ENCODE results near the gene BACE2.

BACE2 gene

DNA sequence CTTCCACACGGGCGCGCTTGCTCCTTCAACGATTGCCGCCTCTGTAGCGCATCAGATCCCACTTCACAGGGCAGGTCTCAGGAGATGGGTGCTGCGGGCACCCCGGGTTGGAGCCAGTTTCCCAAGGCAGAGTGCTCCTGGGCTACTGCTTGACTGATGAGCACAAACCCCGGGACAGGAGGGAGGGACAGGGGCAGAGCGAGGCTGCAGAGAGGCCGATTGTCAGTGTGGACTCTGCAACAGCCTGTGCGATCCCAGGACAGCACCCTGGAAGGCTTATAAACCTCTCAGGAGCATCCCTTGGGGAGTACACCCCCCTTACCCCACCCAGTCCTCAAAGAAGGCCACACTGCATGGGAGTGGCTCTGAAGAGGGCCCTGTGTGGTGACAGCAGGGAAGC is 28.0 kb upstream of the BACE2 start:
- DNase-seq (ENCODE audit: extremely low read depth, low read depth): no peak
- TF ChIP-seq, protein P1, sequence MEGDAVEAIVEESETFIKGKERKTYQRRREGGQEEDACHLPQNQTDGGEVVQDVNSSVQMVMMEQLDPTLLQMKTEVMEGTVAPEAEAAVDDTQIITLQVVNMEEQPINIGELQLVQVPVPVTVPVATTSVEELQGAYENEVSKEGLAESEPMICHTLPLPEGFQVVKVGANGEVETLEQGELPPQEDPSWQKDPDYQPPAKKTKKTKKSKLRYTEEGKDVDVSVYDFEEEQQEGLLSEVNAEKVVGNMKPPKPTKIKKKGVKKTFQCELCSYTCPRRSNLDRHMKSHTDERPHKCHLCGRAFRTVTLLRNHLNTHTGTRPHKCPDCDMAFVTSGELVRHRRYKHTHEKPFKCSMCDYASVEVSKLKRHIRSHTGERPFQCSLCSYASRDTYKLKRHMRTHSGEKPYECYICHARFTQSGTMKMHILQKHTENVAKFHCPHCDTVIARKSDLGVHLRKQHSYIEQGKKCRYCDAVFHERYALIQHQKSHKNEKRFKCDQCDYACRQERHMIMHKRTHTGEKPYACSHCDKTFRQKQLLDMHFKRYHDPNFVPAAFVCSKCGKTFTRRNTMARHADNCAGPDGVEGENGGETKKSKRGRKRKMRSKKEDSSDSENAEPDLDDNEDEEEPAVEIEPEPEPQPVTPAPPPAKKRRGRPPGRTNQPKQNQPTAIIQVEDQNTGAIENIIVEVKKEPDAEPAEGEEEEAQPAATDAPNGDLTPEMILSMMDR (IDR thresholded peaks at IDR 0.05; ENCODE audit: low read depth, low read length): no peak

DNA sequence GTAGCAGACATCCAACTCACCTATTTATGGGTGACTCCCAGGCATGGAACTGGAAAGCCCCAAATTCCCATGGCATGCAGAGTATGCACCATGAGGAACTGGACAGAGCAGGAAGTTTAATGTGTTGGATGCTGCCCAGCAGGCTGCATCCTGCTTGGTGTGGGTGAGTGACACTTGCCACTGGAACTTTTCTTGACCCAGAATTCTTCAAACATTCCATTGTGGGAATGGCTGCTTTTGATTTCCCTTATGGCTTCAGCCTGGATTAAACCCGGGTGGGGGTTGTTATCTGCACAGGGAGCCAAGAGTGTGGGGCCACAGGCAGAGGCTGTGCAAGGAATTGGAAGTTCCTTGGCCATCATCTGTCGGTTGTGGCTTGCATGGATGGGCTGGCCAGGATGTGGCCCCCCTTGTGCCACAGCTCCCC is 26.9 kb upstream of the BACE2 start:
- TF ChIP-seq, protein P1 (IDR thresholded peaks at IDR 0.05; ENCODE audit: low read depth, low read length): no peak
- no peak for DNase-seq (ENCODE audit: extremely low read depth, low read depth)

- TF ChIP-seq, protein P1 (IDR thresholded peaks at IDR 0.05; ENCODE audit: low read depth, low read length): no peak
- DNase-seq (ENCODE audit: extremely low read depth, low read depth): no peak
Measured at GRCh38 chr21:41142051-41142795, 25.7 kb upstream of the BACE2 start.

DNA sequence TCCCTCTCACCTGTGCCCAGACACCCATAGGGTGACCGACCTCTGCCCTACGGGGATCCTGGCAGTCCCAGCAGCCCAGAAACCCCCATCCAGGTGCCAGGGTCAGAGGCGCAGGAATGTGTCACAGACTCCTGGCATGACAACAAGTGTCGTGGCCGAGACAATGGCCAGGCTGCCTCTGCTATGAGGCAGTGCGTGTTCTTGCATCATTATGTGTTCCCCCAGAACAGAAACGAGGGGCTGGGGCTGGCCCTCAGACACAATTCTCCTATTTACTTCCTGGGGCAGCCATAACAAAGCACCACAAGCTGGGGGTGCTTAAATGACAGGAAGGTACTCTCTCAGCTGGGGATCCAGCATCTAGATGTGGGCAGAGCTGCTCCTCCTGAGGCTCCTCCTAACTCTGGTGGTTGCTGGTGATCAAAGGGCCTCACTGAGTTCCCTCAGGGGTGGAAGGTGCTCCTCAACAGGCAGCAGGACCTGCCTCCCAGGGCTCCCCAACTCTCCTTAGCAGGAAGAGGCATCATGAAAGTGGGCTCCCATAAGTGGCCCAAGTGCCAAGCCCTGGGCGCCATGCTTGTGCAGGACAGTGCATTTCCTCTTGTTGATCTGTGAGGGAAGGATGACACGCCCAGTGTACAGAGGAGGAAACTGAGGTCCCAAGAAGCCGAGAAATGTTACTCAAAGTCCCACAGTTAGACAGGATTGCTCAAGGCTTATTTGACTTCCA is 24.2 kb upstream of the BACE2 start:
- DNase-seq (ENCODE audit: extremely low read depth, low read depth): no peak

DNA sequence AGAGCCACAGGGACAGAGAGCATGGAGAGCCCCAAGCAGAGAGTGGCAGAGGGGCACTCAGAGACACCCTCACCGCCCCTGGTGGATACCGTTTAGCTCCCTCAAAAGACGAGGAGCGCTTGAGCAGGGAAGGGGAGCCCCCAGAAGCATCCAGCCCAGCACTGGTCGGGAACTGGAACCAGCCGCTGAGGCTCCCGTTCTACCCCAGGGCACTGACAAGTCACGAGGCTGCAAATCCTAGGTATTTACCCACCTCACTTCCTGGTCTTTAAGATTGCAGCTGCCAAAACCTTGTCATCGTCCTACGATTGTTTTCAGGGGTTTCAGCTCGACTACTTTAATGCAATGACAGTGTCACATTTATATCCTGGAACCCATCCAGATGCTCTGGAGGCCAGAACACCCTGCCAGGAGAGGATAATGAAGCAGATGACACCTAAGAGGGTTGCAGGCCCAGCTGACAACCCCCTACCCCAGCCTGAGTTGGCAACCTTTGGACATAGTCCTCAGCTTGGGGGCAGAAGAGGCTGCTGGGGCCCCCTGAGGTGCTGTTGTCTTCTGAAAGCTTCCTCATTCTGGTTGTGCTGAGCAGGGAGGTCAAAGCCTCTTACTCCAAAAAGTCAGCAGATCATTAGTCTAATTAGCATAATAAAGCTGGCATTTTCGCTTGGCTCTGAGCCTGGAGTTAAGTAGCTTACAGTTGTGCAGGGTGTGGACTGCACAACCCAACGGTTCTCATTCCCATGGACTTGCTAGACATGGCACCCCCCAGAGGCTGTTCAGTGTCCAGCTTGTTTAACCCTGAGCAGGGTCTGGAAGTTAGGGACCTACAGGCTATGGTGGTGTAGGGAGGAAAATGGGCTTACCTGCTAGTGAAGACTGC is 20.6 kb upstream of the BACE2 start:
- DNase-seq (ENCODE audit: extremely low read depth, low read depth): no peak
- TF ChIP-seq, protein P1 (IDR thresholded peaks at IDR 0.05; ENCODE audit: low read depth, low read length): no peak

More for the DNA sequence above, 24.2 kb upstream of the BACE2 start:
- TF ChIP-seq, protein P1 (IDR thresholded peaks at IDR 0.05; ENCODE audit: low read depth, low read length): no peak

DNA sequence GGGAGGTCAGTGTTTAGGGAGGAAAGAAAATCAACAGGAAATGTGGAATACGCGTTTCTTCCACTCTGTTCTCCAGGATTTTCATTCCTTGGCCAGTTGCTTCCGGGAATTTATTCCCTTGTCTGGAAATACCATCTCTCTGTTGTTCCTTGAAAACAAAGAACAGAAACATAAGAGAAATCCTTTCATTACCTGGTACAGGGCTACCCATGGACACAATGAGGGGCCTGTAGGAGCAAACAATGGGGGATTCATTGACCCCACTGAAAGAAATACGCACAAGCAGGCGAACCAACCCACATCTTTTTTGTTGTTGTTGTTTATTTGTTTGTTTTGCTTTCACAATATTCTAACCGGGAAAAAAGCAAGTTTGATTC is 20.0 kb upstream of the BACE2 start:
- no peak for DNase-seq (ENCODE audit: extremely low read depth, low read depth)
- TF ChIP-seq, protein P1 (IDR thresholded peaks at IDR 0.05; ENCODE audit: low read depth, low read length): no peak

Measured in AG09319 (cell line).